Measurements from ENCODE around the gene FIG4.
A peak's percentile ranks its signal among the peaks of the same experiment; 100 is the strongest.
"Not testable (repeated sequence)": the region's sequence is repeated elsewhere in the genome, so short reads cannot be mapped to it uniquely, and the experiment has no call there.

FIG4 gene

DNA sequence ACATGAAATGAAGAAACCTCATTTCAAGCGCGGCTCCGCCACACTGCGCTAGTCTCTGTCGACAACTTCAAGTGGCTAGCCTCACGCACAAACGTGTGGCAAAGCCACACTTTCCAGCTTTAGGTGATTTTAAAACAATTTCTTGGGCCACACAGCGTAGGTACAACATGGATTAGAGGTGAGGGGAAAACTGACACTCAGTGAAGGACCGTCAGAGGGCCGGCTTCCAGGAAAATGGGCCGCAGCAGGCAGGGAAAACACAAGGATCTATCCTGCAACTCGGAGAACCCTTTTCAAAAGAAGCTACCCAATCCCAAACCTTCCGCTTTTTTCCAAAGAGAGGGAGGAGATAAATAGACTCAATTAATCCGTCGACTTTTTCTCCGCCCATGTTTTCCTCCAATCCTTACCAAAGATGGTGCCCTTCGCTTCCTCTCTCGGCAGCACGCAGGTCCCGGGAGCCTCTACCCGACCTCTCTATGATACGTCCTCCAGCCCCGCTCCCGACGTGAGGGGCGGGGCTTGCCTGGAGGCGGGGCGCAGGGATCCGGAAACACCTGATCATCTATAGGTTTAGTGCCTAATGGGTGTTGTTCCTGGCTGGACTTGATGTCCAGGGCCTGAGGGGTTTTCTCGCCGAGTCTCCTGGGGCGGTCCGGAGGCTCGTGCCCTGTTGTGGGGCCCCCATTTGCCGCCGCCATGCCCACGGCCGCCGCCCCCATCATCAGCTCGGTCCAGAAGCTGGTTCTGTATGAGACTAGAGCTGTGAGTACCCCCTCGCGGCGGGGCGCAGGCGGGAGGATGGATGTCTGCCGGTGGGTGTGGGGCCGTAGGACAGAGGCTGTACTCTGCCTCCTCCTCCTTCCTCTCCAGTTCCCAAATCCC lies at the start of gene FIG4, which contains the start of gene AK9:
FIG4 (plus strand) TSS at position 560 of the 885 bp plus-strand sequence; CDS start at position 700, 140 bp downstream.
AK9 (minus strand) TSS at position 466 of the 885 bp plus-strand sequence. CDS start 15,457 bp downstream, outside the sequence.
- DNase-seq (ENCODE audit: low read depth): peak; percentile 86

- DNase-seq (ENCODE audit: low read depth): no peak
These were observed 47.0 kb upstream of the FIG4 start for GRCh38 chr6:109644131-109644530.

- no peak for DNase-seq (ENCODE audit: low read depth)
These were observed 37.8 kb upstream of the FIG4 start for GRCh38 chr6:109653264-109653663.

GRCh38 chr6:109655761-109656262 lies 35.3 kb upstream of the FIG4 start:
- no peak for DNase-seq (ENCODE audit: low read depth)

DNA sequence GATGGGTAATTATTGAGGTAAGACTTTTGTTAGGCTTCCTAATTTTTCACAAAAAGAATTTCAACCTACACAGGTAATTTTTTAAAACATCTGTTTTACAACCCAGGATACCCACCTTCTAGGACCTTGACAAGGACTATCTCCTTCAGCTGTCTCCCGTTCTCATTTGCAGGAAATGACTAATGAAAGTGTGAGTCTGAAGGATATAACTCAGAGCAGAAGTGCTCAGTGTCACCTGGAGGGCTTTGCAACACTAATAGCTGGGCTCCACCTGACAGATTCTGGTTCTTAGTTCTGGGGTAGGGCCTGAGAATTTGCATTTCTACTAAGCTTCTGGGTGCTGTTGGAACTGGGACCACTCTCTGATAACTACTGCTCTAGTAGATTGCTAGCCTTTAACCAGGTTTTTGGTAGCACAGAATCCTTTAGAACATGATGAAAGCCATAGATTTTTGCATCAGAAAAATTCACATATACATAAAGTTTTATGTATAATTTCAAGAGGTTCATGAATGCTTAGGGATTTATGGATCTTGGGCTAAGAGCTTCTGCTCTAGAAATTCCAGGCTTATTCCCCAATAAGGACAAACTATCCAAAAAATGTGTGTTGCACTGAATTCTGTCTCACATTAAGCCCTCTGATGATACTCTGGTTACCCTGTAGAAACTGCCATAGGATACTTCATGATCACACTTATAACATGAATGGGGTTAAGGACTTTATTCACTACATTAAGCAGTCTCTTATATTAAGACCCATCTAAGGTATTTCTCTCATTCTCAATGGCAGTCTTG lies 30.4 kb upstream of the FIG4 start:
- no peak for DNase-seq (ENCODE audit: low read depth)

DNA sequence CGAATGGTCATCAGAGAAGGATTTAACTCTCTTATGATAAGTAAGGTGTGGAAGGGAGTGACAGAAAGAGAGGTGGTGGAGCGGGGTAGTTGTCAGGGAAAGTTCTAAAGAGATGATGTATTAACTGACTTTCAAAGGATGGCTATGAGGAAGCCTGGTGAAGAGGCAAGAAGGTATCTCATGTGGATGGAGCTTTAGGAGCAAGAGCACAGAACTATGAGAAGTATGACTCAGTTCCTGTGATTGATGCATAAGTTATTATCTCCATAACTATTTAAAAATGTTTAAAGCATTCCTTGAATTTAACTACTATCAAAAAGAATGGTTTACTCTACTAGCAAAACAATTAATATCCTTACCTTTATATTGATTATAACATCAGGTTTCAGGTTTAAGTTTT lies 28.9 kb upstream of the FIG4 start:
- DNase-seq (ENCODE audit: low read depth): no peak

DNA sequence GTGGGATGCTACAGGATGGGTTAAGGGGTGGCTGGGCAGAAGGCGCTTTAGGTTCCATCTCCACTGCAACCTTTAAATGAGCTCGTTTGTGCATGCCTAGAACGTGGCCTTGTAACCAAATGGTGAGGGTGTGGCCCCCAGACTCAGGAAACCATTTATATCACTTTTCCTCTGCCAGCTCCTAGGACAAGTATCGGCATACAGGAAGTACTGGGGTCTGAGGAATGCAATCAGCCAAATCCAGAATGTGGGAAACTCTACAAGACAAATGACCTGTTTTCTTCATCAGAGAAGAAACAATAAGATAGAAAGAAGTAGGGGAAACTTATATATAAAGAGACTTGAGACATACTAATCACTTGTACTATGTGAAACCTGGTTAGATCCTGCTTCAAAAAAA lies 21.3 kb upstream of the FIG4 start:
- DNase-seq (ENCODE audit: low read depth): no peak

DNA sequence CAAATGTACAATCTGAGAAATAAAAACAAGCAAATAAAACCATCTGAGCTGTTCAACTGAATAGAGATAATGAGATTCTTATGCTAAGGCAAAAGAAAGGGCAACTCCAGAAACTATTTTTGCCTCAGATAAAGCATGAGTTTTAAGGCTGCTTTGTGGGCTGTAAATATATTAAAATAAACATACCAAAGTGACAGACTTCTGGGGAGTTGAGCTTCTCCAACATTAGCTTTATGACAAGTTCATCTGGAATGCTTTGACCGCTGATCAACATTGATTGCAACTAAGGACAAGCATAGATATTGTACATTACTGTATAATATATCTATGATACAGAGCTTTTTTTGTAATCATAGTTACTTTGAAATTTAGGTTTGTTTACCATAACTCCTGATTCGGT lies 19.4 kb upstream of the FIG4 start:
- no peak for DNase-seq (ENCODE audit: low read depth)

DNA sequence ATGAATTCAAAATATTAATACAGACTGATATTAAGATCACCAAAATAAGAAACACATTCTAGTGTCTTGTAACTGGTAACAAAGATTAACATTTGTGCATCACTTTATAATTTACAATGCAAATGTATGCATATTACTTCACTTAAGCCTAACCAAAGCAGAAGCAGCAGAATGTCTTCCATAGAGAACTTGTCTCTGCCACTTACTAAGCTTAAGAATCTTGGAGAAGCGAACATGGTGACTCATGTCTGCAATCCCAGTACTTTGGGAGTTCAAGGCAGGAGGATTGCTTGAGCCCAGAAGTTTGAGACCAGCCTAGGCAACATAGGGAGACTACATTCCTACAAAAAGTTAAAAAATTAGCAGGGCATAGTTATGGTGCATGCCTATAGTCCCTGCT lies 18.9 kb upstream of the FIG4 start:
- no peak for DNase-seq (ENCODE audit: low read depth)

- DNase-seq (ENCODE audit: low read depth): no peak
These were observed 18.3 kb upstream of the FIG4 start for GRCh38 chr6:109672839-109673238.

DNA sequence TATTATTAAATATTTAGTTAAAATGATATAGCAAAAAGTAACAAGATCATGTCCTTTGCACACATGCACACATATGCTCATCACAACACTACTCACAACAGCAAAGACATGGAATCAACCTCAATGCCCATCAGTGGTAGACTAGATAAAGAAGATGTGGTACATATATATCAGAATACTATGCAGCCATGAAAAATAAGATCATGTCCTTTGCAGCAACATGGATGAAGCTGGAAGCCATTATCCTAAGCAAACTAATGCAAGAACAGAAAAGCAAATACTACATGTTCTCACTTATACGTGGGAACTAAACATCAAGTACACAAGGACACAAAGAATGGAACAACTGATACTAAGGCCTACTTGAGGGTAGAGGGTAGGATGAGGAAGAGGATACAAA lies 14.4 kb upstream of the FIG4 start:
- no peak for DNase-seq (ENCODE audit: low read depth)

DNA sequence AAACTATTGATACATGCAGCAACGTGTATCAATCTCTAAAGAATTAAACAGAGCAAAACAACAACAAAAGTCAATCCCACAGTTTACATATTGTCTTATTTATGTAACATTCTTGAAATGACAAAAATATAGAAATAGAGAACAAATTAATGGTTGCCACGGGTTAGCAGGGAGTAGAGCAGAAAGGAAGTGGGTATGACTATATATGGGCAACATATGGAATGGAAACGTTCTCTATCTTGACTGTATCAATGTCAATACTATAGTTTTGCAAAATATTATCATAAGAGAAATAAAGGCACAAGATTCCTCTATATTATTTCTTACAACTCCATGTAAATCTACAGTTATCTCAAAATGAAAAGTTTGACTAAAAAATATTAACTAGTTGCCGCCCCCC lies 12.9 kb upstream of the FIG4 start:
- DNase-seq (ENCODE audit: low read depth): no peak

- DNase-seq (ENCODE audit: low read depth): not testable (repeated sequence)
These were observed 12.2 kb upstream of the FIG4 start for GRCh38 chr6:109678661-109679505.

GRCh38 chr6:109686566-109687265 lies 4.4 kb upstream of the FIG4 start:
- DNase-seq (ENCODE audit: low read depth): no peak

GRCh38 chr6:109687271-109687761 lies 3.8 kb upstream of the FIG4 start:
- DNase-seq (ENCODE audit: low read depth): no peak

DNA sequence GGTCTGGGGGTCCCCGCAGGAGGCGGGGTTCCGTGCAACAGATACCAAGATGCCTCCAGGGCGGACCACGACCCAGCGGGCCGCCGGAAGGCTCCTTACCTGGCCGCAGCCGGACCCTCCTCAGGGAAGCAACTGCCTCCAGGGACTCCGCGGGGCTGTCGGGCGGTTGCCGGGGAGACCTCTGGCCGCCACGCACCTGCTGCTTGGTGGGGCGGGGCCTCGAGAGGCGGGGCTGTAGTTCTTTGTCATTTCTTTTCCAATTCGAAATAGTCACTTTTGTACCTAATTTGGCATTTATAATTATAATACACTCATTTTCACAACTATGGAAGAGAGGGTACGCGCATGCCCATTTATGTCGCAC lies 741 bp upstream of the FIG4 start:
- DNase-seq (ENCODE audit: low read depth): peak; percentile 55

GRCh38 chr6:109693111-109693510 lies 2.0 kb downstream of the FIG4 start:
- no peak for DNase-seq (ENCODE audit: low read depth)

- no peak for DNase-seq (ENCODE audit: low read depth)
These were observed 4.4 kb downstream of the FIG4 start for GRCh38 chr6:109695468-109695867.

- DNase-seq (ENCODE audit: low read depth): no peak
These were observed 5.3 kb downstream of the FIG4 start for GRCh38 chr6:109696355-109696754.

DNA sequence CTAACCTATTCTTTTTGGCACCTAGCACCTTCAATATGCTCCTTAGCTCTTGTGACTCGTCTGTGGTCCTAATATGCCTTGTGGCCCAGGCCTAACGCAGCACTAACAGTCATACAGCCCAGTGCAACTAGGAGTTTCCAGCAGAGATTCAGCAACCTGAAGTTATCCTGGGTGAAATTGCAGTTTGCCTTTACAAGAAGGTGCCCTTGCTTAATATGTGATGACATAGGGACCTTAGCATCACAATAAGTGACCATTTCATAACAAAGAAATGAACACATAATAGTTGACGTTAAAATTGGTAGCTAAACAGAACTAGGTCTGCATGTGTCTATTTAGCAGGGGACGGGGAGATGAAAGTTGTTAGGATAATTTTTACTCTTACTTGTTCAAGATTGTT lies 10.1 kb downstream of the FIG4 start:
- DNase-seq (ENCODE audit: low read depth): no peak

- no peak for DNase-seq (ENCODE audit: low read depth)
These were observed 10.7 kb downstream of the FIG4 start for GRCh38 chr6:109701774-109702173.

All from activated T-cell treated with anti-CD3 and anti-CD28 coated beads for 24 hours (primary cell).